ENCODE measurements around the gene RNPEPL1. TPM values are rescaled to one million over a fixed set of nuclear protein-coding genes. Genes with fewer than 3 reads are reported as not detected.
A peak's percentile ranks its signal among the peaks of the same experiment; 100 is the strongest.

The RNPEPL1 gene
- total RNA-seq, 1 donor from 2014 or later: 70.0 TPM

- DNase-seq: no peak
- POLR2A ChIA-PET: interaction anchor here (0.6 to 6.3 kb wide), 9 partner anchors 10 to 730 kb away, joined by 3 to 536 read pairs (median 4); partner anchors contain the start of genes DUSP28, HDLBP, RNPEPL1 and SEPTIN2
- intact Hi-C loops (cut with micrococcal nuclease): no loop called here
- ATAC-seq (ENCODE audit: low read depth): peak; percentile 32
- Mint-ChIP-seq H3K4me3 (peak overlapping the region; percentile 95), H3K4me1 (peaks cover 63% of the 10 kb centered on the region), H3K36me3 (ENCODE audit: low read depth) (peaks cover 42% of the 10 kb centered on the region), H3K27me3 (no peaks in the 10 kb centered on the region), H3K9me3 (no peaks in the 10 kb centered on the region), H3K27ac (peak overlapping the region; percentile 96)
- CTCF ChIA-PET: interaction anchor here (2.1 to 4.1 kb wide), 3 partner anchors 16 to 71 kb away, joined by 11 to 52 read pairs (median 15); partner anchors contain the start of gene RNPEPL1
- no peak for TF ChIP-seq CTCF (IDR thresholded peaks at IDR 0.05)
Measured at GRCh38 chr2:240585101-240585500, 16.8 kb downstream of the RNPEPL1 start.

- TF ChIP-seq CTCF (IDR thresholded peaks at IDR 0.05): no peak
- POLR2A ChIA-PET: interaction anchor here (0.8 to 6.3 kb wide), 13 partner anchors 8 to 1185 kb away, joined by 3 to 536 read pairs (median 4); partner anchors contain the start of genes ANKMY1, DUSP28, HDAC4 and HDLBP
- CTCF ChIA-PET: interaction anchor here (1.3 to 4.1 kb wide), 4 partner anchors 17 to 72 kb away, joined by 3 to 52 read pairs (median 13); partner anchors contain the start of gene RNPEPL1
- Mint-ChIP-seq H3K4me3 (peak overlapping the region; percentile 95), H3K27ac (peak overlapping the region; percentile 96), H3K9me3 (no peaks in the 10 kb centered on the region), H3K36me3 (ENCODE audit: low read depth) (peaks cover 41% of the 10 kb centered on the region), H3K27me3 (no peaks in the 10 kb centered on the region), H3K4me1 (peaks cover 58% of the 10 kb centered on the region)
- intact Hi-C loops (cut with micrococcal nuclease): loop anchor here (1.0 to 2.0 kb wide), 5 partner anchors 20 to 247 kb away; partner anchors contain the start of gene GPC1
- DNase-seq (no peak), ATAC-seq (ENCODE audit: low read depth) (no peak)
Measured at GRCh38 chr2:240585681-240586197, 17.5 kb downstream of the RNPEPL1 start.

- intact Hi-C loops (cut with micrococcal nuclease): loop anchor here (1.0 to 2.0 kb wide), 5 partner anchors 21 to 246 kb away; partner anchors contain the start of gene GPC1
- POLR2A ChIA-PET: interaction anchor here (0.8 to 6.3 kb wide), 14 partner anchors 9 to 1185 kb away, joined by 3 to 536 read pairs (median 4); partner anchors contain the start of genes ANKMY1, DUSP28, HDAC4 and ING5
- CTCF ChIA-PET: interaction anchor here (1.0 to 4.1 kb wide), 5 partner anchors 17 to 72 kb away, joined by 3 to 52 read pairs (median 11); partner anchors contain the start of gene RNPEPL1
- no peak for TF ChIP-seq CTCF (IDR thresholded peaks at IDR 0.05)
- peak; percentile 71 for ATAC-seq (ENCODE audit: low read depth)
- Mint-ChIP-seq H3K4me1 (peaks cover 58% of the 10 kb centered on the region), H3K27me3 (no peaks in the 10 kb centered on the region), H3K36me3 (ENCODE audit: low read depth) (peaks cover 43% of the 10 kb centered on the region), H3K9me3 (no peaks in the 10 kb centered on the region), H3K27ac (peak within 1 kb of the TSS; percentile 96), H3K4me3 (peak within 1 kb of the TSS; percentile 95)
- peak; percentile 96 for DNase-seq
Measured at GRCh38 chr2:240586198-240586918, 18.1 kb downstream of the RNPEPL1 start, which contains the start of gene CAPN10. Gene CAPN10, plus strand, starts transcription at chr2:240586734. Its CDS starts 178 bp downstream, at chr2:240586912.

- ATAC-seq (ENCODE audit: low read depth) (no peak), DNase-seq (no peak)
- Mint-ChIP-seq H3K27me3 (no peaks in the 10 kb centered on the region), H3K9me3 (no peaks in the 10 kb centered on the region), H3K27ac (peak overlapping the region; percentile 81), H3K36me3 (ENCODE audit: low read depth) (peaks cover 44% of the 10 kb centered on the region), H3K4me3 (peak overlapping the region; percentile 95), H3K4me1 (peaks cover 51% of the 10 kb centered on the region)
- no peak for TF ChIP-seq CTCF (IDR thresholded peaks at IDR 0.05)
- POLR2A ChIA-PET: interaction anchor here (1.0 to 6.3 kb wide), 11 partner anchors 10 to 1296 kb away, joined by 3 to 536 read pairs (median 5); partner anchors contain the start of genes ANKMY1, DUSP28, HDAC4 and ING5
- CTCF ChIA-PET: interaction anchor here (0.6 to 4.1 kb wide), 6 partner anchors 18 to 73 kb away, joined by 3 to 52 read pairs (median 7); partner anchors contain the start of gene RNPEPL1
- intact Hi-C loops (cut with micrococcal nuclease): loop anchor here (1.0 to 2.0 kb wide), 5 partner anchors 22 to 245 kb away; partner anchors contain the start of gene GPC1
Measured at GRCh38 chr2:240586919-240587800, 18.9 kb downstream of the RNPEPL1 start.

All from activated B cell treated with CpG ODN at 0.5 μM for 24 hours (primary cell).